ENCODE measurements around the gene OR51B2. TPM values are rescaled to one million over a fixed set of nuclear protein-coding genes. Genes with fewer than 3 reads are reported as not detected.
"Not testable (repeated sequence)": the region's sequence is repeated elsewhere in the genome, so short reads cannot be mapped to it uniquely, and the experiment has no call there.

OR51B2 gene
- total RNA-seq, 1 donor, result not detected

DNA sequence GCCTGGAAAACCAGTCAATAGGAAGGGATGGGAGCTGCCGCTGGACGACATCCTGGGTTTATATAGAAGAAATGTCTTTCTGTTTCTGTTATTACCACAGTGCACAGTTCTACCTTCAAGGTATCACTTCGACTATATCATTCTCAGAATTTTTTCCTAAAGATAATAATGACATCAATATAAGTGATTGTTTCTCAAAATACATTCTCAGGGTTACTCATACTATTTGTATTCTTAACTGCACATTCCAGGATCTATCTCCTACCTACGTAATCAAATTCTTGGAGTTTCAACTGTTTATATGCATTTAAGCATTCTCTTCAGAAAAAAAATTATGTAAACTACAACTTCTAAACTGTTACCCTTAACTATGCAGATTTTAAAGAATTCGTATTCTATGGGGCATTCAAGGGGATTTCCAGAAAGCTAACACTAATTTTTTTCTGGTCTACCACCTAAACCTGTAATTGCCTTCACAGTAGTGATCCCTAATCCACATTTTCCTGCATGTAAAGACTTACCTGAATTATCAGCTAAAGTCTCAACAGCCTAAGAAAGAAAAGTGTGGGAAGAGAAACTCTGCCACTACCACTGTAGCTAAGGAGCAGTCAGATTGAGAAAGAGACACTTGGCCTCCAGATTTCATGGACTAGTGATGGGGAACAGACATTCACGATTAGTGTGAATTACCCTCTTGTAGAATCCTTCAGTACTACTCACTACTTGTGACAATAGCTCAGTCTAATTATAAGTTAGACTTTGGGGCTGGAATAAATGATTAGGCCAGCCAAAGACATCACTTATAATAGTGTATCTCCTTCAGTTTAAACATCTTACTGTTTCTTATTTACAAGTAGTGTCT lies 19.6 kb upstream of the OR51B2 start, which contains the start of gene OR51B5:
OR51B5 (minus strand) TSS at position 51 of the 862 bp plus-strand sequence; CDS start at position 51, 0 bp downstream.
- TF ChIP-seq, protein P1, sequence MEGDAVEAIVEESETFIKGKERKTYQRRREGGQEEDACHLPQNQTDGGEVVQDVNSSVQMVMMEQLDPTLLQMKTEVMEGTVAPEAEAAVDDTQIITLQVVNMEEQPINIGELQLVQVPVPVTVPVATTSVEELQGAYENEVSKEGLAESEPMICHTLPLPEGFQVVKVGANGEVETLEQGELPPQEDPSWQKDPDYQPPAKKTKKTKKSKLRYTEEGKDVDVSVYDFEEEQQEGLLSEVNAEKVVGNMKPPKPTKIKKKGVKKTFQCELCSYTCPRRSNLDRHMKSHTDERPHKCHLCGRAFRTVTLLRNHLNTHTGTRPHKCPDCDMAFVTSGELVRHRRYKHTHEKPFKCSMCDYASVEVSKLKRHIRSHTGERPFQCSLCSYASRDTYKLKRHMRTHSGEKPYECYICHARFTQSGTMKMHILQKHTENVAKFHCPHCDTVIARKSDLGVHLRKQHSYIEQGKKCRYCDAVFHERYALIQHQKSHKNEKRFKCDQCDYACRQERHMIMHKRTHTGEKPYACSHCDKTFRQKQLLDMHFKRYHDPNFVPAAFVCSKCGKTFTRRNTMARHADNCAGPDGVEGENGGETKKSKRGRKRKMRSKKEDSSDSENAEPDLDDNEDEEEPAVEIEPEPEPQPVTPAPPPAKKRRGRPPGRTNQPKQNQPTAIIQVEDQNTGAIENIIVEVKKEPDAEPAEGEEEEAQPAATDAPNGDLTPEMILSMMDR (IDR thresholded peaks at IDR 0.05; ENCODE audit: insufficient read depth, low read depth, low read length), result no peak
- no peak within 1 kb of the TSS for H3K4me3 ChIP-seq (ENCODE audit: low read depth, low read length)
- DNase-seq (ENCODE audit: low read depth), result no peak

DNA sequence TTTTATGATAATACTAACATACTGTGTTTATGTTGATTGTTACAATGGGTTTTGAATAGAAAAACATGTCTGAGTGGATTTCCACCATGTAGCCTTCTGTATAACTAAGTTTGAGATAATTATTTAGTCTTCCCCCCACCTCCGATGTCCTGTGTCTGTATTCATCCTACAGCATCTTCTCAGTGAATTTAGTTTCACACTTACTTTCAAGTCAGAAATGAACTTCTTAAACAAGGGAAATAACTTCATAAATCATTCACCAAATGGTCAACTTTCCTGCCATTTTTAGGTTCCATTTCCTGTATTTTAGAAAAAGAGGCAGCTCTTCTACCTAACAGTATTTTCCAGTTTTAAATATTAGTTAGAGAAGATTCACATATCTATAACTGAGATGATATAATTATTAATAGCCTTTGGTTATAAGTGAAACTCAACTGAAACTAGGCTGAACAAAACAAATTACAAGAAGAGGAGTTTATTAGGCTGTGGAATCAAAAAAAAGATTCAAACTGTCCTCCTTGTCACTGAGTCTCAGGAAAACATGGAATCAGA lies 15.8 kb upstream of the OR51B2 start:
- DNase-seq (ENCODE audit: low read depth), result no peak
- TF ChIP-seq, protein P1 (IDR thresholded peaks at IDR 0.05; ENCODE audit: insufficient read depth, low read depth, low read length), result no peak

DNA sequence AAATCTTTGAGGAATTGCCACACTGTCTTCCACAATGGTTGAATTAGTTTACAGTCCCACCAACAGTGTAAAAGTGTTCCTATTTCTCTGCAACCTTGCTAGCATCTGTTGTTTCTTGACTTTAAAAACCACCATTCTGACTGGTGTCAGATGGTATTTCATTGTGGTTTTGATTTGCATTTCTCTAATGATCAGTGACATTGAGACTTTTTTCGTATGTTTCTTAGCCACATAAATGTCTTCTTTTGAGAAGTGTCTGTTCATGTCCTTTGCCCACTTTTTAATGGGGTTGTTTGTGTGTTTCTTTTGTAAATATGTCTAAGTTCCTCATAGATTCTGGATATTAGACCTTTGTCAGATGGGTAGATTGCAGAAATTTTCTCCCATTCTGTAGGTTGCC lies 13.2 kb upstream of the OR51B2 start:
- not testable (repeated sequence) for H3K4me3 ChIP-seq (ENCODE audit: low read depth, low read length); DNase-seq (ENCODE audit: low read depth)

More for the DNA sequence above, 15.8 kb upstream of the OR51B2 start:
- H3K4me3 ChIP-seq (ENCODE audit: low read depth, low read length), result no peak overlapping the region

DNA sequence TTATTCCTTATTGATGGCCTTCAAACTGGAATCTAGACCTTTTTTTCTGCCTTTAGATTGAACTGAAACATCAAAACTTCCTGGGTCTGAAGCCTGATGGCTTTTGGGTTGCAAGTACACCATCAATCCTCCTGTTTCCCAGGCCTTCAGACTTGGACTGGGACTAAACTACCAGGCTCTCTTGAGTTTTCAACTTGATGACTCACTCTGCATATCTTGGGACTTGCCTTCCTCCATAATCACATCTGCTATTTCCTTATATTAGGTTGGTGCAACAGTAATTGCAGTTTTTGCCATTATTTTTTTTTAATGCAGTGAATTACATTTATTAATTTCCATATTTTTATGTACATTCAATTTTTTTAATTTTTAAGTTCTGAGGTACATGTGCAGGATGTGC lies 12.2 kb upstream of the OR51B2 start:
- no peak overlapping the region for H3K4me3 ChIP-seq (ENCODE audit: low read depth, low read length)
- TF ChIP-seq, protein P1 (IDR thresholded peaks at IDR 0.05; ENCODE audit: insufficient read depth, low read depth, low read length), result no peak
- peak; percentile 11 for DNase-seq (ENCODE audit: low read depth)

DNA sequence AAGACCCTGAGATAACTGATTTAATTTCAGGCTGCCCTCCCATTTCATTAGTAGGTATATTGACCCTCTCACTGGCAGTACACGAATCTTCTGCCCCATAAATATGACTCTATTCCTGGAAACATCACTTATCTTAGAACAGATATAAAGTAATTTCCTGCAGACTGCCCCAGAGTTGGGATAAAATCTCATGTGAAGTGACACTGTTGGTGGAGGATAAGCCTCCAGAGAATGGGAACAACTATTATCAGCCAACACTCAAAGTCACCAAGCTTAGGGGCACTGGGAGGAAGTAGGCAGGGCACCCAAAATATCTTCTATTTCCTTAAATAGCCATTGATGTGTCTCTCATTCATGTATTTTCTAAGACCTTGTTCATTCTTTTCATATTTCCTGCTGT lies 11.1 kb upstream of the OR51B2 start:
- H3K4me3 ChIP-seq (ENCODE audit: low read depth, low read length), result no peak overlapping the region
- TF ChIP-seq, protein P1 (IDR thresholded peaks at IDR 0.05; ENCODE audit: insufficient read depth, low read depth, low read length), result no peak
- DNase-seq (ENCODE audit: low read depth), result no peak

DNA sequence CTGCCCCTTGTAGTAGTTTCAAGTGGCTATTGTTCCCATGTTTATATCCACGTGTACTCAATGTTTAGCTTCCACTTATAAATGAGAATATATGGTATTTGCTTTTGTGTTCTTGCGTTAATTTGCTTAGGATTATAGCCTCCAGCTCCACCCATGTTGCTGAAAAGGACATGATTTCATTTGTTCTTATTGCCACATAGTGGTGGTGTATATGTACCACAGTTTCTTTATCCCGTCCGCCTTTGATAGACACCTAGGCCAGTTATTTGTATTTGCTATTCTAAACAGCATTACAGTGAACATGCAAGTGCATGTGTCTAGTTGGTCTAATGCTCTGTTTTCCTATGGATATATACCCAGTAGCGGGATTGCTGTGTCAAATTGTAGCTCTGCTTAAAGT lies 6.8 kb downstream of the OR51B2 start:
- H3K4me3 ChIP-seq (ENCODE audit: low read depth, low read length), result no peak overlapping the region
- TF ChIP-seq, protein P1 (IDR thresholded peaks at IDR 0.05; ENCODE audit: insufficient read depth, low read depth, low read length), result no peak
- no peak for DNase-seq (ENCODE audit: low read depth)

DNA sequence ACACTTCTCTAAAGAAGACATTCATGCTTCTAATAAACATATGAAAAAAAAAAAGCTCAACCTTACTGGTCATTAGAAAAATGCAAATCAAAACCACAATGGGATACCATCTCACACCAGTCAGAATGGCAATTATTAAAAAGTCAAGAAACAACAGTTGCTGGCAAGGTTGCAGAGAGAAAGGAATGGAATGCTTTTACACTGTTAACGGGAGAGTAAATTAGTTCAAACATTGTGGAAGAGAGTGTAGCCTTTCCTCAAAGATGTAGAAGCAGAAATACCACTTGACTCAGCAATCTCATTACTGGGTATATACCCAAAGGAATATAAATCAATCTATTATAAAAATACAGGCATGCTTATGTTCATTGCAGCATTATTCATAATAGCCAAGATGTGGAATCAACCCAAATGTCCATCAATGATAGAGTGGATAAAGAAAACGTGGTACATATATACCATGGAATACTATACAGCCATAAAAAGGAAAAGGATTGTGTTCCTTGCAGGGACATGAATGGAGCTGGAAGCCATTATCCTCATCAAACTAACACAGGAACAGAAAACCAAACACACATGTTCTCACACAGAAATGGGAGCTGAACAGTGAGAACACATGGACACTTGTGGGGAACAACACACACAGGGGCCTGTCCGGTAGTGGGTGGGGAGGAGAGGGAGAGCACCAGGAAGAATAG lies 10.6 kb downstream of the OR51B2 start:
- DNase-seq (ENCODE audit: low read depth); H3K4me3 ChIP-seq (ENCODE audit: low read depth, low read length): not testable (repeated sequence)
